IPS-NIHi7 (cell line): Measurements from ENCODE around the gene VSIG10.
"Not testable (repeated sequence)": the region's sequence is repeated elsewhere in the genome, so short reads cannot be mapped to it uniquely, and the experiment has no call there.

Source experiments
- DNase-seq: peaks from one replicate; pipeline ENCODE4 v3.0.0; 2012; ENCODE audit warnings: mixed read lengths; ENCODE audit errors: extremely low spot score

The VSIG10 gene, protein sequence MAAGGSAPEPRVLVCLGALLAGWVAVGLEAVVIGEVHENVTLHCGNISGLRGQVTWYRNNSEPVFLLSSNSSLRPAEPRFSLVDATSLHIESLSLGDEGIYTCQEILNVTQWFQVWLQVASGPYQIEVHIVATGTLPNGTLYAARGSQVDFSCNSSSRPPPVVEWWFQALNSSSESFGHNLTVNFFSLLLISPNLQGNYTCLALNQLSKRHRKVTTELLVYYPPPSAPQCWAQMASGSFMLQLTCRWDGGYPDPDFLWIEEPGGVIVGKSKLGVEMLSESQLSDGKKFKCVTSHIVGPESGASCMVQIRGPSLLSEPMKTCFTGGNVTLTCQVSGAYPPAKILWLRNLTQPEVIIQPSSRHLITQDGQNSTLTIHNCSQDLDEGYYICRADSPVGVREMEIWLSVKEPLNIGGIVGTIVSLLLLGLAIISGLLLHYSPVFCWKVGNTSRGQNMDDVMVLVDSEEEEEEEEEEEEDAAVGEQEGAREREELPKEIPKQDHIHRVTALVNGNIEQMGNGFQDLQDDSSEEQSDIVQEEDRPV

DNA sequence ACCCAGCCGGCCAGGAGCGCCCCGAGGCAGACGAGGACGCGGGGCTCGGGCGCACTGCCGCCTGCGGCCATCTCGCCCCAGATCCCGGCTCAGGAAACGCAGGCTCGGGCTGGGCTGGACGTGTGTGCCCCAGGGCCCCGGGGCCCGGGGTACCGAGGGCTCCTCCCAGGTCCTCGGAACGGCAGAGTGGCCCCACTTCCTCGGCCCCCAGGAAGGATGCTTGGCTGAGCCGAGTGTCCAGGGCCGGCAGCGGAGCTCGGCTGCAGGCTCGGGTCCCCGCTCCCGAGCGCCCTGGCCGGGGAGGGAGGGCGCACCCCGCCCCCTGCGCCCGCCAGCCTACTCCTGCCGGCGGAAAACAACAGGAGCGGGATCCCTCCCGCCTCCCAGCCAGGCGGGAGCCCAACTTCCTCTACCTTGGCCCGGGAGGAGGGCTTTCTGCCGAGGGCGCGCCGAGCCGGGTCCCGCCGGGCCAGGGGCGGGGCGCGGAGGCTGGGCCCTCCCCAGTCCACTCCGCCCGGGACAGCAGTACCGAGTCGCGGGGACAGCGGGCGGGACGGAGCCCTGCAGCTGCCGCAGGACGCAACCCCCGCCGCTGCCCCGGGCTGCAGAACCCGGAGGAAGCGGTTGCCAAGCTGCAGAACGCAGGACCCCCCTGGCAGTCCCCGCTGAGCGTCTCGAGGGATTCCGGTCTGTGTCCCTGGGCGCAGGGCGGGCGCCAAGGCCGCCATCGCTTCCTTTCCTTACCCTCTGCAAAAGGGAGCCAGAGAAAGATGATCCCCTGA, at the start of gene VSIG10:
VSIG10 (minus strand) TSS at position 411 of the 782 bp plus-strand sequence; CDS start at position 71, 340 bp downstream.
- DNase-seq, result peak; percentile 85

- DNase-seq, result no peak
Measured at GRCh38 chr12:118151755-118152154, 47.9 kb upstream of the VSIG10 start.

GRCh38 chr12:118150625-118151024, 46.8 kb upstream of the VSIG10 start:
- no peak for DNase-seq

GRCh38 chr12:118148287-118148686, 44.5 kb upstream of the VSIG10 start:
- no peak for DNase-seq

DNA sequence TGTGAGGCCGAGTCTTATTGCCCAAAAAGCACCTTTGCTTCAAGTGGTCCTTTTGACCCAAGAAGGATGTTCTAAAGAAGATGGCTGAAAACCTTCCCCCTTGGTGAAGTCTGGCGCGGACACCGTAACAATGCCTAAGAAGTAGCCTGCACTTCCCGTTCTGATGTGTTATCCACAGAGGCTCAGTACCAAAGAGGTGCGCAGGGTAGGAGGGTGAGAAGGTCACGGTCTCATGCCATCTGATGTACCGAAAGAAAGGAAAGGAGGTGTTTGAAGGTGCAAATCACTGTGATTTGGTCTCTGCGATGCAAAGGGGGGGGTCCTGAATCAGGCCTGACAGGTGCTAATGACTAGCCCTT, 42.0 kb upstream of the VSIG10 start:
- no peak for DNase-seq

DNA sequence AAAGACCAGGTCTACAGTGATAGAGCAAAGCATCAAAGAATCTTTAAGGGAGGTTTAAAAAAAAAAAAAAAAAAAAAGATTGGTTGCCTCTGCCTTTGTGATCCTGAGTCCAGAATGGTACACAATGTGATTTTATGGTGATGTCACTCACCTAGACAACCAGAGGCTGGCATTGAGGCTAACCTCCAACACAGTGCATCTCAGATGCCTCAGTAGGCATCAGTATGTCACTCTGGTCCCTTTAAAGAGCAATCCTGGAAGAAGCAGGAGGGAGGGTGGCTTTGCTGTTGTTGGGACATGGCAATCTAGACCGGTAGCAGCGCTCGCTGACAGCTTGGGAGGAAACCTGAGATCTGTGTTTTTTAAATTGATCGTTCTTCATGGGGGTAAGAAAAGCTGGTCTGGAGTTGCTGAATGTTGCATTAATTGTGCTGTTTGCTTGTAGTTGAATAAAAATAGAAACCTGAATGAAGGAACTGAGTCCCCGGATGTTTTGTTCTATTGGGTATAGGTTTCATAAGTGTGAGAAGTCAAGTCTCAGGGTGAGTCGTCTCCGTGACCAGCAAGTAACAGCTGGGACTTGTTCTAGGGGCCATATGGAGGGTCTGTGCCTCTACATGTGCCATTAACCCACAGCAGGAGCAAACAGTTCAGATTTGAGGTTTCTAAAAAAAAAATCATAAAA, 41.4 kb upstream of the VSIG10 start:
- DNase-seq, result no peak

- DNase-seq, result no peak
Measured at GRCh38 chr12:118144499-118144898, 40.7 kb upstream of the VSIG10 start.

GRCh38 chr12:118140825-118141224, 37.0 kb upstream of the VSIG10 start:
- DNase-seq, result no peak

- DNase-seq, result no peak
Measured at GRCh38 chr12:118137148-118137678, 33.4 kb upstream of the VSIG10 start.

GRCh38 chr12:118136559-118137003, 32.8 kb upstream of the VSIG10 start:
- peak; percentile 53 for DNase-seq

DNA sequence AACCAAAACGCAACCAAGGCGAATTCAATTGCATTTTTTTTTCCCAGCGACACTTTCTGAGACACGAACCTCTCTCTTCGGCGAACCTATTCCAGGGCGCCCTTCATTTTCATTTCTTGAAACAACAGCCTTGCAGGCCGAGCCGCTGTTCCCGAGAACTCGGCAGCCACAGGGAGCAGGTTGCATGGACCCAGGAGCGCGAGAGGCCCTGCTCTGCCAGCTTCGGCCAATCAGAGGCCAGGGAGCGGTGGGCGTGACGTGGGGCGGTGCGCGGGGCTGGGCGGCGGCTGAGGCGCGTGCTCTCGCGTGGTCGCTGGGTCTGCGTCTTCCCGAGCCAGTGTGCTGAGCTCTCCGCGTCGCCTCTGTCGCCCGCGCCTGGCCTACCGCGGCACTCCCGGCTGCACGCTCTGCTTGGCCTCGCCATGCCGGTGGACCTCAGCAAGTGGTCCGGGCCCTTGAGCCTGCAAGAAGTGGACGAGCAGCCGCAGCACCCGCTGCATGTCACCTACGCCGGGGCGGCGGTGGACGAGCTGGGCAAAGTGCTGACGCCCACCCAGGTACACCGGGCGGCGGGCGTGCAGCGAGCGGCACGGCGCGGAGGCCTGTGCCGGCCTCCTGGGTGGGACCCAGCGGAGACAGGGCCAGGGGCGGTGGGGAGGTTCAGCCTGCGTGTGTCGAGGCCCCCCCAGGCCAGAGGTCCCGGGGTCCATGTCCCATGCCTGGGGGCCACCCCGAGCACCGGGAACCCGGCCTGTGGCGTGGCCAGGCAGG, 32.2 kb upstream of the VSIG10 start, which contains the start of gene PEBP1:
PEBP1 (plus strand) TSS at position 337 of the 771 bp plus-strand sequence; CDS start at position 423, 86 bp downstream.
- peak; percentile 94 for DNase-seq

DNA sequence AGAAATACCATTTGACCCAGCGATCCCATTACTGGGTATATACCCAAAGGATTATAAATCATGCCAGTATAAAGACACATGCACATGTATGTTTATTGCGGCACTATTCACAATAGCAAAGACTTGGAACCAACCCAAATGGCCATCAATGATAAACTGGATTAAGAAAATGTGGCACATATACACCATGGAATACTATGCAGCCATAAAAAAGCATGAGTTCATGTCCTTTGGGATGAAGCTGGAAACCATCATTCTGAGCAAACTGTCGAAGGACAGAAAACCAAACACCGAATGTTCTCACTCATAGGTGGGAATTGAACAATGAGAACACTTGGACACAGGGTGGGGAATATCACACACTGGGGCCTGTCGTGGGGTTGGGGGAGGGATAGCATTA, 25.6 kb upstream of the VSIG10 start:
- not testable (repeated sequence) for DNase-seq

- no peak for DNase-seq
Measured at GRCh38 chr12:118127867-118128266, 24.1 kb upstream of the VSIG10 start.

DNA sequence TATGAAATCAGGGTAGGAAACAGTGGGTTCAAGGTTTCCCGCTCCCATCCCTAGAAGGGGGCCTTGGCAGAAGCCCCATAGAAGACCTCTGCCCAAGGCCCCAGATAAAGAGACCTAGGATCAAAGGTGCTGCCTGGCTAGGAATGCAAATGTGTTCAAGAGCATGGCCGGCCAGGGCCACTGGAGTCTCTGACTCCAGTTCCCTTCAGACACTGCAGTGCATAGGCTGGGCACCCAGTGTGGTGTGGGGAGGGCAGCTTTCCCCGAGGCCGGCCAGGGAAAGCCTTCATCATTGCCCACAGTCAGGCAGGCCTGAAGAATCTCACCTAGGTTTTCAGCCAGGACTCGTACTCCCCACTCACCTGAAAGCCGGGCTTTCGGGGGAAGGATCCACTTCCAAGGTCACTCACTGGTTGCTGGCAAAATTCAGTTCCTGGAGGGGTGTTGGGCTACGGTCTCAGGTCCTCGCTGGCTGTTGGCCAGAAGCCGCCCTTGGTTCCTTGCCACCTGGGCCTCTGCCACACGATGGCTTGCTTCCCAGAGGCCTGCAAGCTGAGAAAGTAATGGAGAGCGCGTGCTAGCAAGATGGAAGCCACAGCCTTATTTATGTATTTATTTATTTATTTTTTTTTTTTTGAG, 22.4 kb upstream of the VSIG10 start:
- DNase-seq, result no peak

GRCh38 chr12:118125743-118126118, 21.9 kb upstream of the VSIG10 start:
- DNase-seq, result no peak

DNA sequence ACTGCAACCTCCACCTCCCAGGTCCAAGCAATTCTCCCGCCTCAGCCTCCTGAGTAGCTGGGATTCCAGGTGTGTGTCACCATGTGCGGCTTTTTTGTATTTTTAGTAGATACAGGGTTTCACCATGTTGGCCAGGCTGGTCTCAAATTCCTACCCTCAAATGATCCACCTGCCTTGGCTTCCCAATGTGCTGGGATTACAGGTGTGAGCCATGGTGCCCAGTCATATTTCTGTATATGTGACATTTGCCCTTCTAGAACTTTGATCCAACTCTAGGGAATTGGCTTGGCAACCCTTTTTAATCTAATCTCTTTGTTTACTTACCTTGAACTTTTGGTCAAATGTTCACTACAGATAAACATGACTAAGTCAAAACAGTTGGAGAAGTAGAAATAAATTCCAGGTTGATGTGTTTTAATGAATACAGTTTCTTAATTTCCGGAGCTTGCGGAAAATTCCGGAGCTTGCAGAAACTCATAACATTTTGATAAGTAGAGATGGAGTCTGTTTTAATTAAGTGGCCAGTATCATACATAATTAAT, 20.6 kb upstream of the VSIG10 start:
- DNase-seq, result no peak

GRCh38 chr12:118122264-118122663, 18.5 kb upstream of the VSIG10 start:
- no peak for DNase-seq

- DNase-seq, result peak; percentile 91
Measured at GRCh38 chr12:118120579-118121363, 17.0 kb upstream of the VSIG10 start.

GRCh38 chr12:118119449-118119879, 15.7 kb upstream of the VSIG10 start:
- DNase-seq, result peak; percentile 57
